Glomerular visceral epithelial cell (primary cell): ENCODE data around the gene MBOAT2.

Experiments used
- DNase-seq: peaks from one replicate; pipeline ENCODE4 v3.0.0-alpha.2; 2016; ENCODE audit errors: extremely low spot score

MBOAT2 gene

DNA sequence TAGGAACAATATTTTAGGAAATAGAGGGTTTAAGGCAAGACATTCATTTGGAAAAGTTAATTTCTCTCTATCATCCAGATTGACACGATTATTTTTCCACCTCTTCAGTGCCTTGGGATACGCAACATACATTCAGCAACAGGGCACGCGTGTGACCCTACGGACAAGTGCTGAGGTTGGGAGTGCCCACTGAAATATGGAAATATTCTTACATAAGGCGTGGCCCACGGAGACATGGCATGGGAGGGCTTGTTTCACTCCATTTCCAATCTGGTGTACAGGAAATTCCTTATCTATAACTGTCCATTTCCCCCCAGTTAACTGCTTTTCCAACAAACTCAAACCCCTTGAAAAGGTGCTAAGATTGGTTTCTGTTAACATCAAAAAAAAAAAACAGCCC lies 145.2 kb downstream of the MBOAT2 start:
- DNase-seq, result no peak

DNA sequence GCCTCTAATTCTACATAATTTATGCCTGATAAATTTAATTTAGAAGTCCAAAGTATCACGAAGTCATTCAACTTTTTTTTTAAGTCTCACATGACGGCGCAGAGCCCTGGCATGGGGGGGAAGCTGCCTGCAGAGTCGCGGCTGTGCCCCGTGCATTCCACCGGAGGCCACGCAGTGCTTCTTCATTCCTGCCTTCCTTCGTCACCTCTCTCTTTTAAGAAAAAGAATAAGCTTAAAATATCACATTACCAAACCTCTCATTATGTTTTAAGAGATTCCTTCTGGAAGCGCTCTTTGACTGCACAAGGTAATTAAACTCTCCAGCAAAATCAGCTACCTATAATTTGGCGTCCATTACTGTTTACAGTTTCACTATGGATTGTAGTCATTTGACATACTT lies 145.8 kb downstream of the MBOAT2 start:
- DNase-seq, result peak; percentile 68

DNA sequence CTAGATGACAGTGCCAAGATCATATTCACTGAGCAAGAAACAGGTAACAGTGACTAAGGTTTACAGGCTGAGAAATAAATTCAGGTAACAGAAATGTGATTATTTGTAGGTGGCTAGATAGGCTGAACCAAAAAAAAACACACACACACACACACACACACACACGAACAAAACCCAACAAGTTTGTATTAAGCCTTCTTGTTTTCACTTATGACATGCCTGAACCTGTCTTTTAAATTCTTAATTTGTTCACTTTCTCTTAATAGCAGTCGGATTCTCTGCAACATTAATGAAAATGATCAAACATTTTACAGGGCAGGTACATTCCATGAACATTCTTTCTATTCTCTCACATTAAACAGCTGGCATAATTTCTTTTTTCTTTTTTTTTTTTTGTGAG lies 147.3 kb downstream of the MBOAT2 start:
- DNase-seq, result no peak

DNA sequence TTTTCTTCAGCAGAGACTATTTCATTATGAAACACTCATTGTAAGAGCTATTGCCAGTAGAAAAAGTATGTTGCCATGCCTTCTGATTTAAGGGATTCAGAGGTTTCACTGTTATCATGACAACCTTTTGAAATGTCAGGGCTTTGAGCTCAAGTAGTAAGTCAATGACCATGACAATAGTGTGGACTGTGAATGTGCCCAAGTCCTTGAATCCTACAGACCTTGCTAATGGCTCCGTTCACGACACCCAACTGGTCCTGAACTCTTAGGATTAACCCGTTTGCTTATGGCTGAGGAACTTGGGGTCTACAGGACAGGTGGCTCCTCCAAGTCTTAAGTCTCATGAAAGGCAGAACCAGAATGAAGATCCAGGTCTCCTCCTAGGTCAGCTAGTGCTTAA lies 148.5 kb downstream of the MBOAT2 start:
- DNase-seq, result no peak

DNA sequence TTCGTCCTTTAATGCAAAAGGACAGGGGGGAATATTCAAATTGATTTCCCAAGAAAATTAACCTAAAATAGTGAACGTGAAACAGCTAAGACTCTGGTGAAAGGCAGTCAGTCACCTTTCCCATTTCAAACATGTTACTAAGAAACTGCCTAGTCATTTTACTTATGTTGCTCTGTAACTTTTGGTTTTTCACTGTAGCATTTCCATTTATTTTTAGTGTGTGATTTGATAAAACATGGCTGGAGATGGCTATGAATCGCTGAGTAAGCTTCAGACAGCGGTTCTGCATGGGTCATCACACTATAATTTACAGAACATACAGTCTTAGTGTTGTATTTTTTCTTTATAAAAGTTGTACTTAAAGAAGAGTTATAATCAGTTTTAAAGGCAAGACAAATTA lies 150.1 kb downstream of the MBOAT2 start:
- DNase-seq, result no peak

DNA sequence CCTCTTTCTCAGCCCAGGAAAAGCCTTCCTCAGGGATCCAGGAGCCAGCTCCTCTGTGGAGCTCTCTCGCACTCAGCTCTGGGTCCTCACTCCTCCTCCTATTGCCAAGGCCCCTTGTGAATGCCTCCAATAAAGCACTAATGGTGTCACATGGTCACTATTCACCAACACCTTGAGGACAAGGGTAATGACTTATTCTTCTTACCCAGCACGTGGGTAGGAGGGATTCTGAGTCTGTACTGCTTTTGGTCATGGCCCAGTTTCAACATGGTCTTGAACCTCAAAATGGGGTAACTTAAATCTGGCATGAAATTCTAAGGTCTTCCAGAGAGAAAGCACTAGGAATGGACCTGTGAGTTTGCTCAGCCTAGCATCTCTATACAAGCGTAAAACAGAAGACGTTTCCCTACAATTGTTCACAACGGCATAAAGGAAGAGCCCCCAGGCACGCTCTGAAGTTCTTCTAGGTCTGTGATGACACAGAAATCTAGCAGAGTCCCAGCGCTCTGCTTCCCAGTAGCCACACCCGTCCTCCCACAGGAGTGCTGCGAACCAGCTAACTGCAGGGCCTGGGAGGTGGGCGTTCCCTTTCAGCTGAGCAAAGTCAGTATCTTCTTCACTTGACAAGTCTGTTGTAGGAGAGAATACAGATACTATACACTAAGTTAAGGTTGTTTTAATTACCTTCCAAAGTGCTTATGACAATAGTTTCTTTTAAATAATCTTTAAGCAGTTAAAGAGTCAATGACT lies 151.5 kb downstream of the MBOAT2 start:
- DNase-seq, result no peak

DNA sequence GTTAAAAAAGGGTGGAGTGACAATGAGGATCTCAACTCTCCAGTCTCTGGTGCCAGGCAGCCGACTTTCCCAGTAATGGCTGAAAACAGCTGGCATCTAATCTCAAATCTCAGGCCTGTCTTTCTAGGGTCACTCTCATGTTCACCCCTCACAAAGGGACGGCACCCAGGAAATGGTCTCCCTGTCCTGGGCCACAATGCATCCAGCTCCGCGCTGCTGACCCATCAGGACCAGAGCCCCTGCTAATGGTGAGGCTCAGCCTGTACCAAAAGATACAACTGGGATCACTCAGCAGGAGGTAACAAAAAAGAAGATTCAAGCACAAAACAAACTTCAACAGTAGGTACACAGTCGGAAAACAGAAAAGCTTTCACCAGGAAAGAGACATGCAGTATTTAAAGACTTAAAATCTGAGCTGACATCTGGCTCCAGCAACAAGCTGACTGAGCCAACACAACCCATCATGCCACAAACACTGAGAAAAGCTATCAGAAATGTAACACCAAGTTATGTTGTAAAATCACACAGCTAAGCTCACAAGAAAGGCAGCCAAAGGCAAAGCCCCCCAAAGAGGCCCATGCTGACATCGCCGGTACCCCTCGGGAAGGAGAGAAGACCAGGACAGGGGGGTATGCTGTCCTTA lies 152.5 kb downstream of the MBOAT2 start:
- no peak for DNase-seq

DNA sequence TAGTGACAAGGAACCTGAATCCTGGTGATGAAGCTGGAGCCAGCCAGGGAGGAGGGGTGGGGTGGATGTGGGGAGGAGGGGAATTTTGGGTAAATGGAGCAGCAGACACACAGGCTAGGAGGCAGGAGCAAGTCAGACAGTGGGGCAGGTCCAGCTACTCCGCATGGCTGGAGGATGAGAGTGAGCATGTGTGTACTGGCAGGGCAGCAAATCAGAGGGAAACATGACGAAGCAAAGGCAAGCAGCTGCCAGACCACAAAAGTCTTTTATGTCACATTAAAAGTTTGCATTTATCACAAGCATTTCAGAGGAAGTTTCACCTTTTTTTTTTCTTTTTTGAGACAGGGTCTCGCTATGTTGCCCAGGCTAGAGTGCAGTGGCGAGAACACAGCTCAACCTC lies 154.2 kb downstream of the MBOAT2 start:
- peak; percentile 18 for DNase-seq

DNA sequence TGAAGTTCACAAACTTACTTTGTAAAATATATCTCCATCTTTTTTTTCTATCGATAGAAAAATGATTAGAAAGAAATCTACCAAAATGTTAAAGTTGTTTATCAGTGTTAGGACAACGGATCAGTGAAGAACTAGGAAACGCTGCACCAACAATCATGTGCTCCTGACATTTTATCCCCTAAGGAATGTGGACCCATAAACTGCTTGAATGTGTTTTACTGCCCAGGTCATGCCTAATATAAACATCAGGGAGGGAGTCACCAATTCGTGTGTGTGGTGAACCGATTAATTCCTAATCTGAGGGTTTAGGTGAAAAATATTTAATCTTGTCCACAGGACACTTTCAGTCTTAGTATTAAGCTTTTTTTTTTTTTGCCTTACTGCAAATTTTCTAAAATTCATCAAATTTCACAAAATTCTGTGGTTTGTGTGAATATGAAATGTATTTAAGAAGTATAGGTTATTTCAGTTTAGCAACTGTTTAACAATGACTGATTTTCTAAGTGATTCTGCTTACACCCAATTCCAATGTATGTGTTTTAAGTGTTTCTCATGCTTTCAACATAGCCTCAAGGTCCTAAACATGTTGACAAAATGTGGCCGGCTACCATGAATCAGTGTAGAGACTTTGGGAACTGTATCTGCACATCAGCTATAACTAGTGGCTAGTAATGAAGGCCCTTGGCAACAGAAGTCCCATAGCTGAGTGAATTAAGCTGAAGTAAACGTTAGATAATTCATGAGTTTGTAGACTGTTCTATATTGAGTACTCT lies 155.0 kb downstream of the MBOAT2 start:
- no peak for DNase-seq

DNA sequence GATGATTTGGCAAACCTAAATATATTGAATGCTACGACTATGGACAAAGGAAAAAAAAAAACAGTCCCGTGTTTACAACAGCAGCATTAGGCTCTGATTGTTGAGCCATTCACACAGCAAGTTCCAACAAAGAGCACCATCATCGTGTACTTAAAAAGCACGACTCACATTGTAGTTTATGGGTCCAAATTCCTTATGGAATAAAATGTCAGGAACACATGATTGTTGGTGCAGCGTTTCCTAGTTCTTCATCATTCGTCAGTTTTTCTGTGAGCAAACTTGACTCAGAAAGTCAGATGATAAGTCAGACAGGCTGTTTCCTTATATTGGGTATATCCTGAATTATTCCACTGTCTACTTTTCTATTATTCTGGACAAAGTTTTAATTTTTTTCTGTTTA lies 156.1 kb downstream of the MBOAT2 start:
- no peak for DNase-seq

DNA sequence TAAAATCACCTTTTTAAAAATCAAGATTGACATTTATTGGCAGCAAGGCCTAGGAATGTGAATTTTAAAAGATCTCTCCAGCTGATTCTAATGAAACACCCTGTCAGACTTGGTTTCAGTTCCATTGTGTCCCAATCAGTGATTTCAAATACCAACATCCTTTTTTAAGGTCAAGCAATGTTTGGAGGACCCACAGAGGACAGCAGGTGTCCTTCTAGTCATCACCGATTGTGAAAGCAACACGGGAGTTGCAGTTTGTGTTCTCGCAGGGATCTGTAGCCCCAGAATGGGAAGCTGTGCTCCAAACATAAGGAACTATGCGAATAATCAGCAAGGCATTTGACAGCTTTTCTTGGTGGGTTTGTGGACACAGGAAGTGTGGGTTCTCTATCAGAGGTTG lies 161.6 kb downstream of the MBOAT2 start:
- no peak for DNase-seq

DNA sequence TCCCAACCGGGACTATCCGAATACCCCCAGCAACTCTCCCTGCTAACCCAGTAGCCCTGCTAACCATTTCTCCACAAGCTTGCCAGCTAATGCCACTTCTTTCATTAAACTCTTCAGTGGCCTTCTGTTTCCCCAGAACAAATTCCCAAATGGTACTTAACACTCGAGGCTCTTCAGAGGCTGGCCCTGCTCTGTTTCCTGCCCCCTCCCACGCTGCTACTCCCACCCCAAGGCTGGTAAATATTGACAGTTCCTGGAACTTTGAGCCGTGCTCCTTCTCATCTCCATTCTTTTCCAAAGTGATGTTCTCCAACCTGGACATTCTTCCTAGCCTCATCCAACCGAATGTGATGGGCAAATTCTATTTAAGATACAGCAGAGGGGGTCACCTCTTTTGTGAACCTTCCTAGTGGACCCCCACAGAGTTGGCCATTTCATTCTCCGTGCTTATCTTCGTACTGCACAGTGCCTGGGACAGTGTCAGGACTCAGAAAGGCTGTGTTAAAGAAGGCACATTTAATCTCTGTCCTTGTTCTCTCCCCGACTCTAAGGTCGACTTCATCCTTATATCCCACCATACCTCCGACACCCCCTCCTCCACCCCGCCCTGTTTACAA lies 162.9 kb downstream of the MBOAT2 start:
- DNase-seq, result no peak

DNA sequence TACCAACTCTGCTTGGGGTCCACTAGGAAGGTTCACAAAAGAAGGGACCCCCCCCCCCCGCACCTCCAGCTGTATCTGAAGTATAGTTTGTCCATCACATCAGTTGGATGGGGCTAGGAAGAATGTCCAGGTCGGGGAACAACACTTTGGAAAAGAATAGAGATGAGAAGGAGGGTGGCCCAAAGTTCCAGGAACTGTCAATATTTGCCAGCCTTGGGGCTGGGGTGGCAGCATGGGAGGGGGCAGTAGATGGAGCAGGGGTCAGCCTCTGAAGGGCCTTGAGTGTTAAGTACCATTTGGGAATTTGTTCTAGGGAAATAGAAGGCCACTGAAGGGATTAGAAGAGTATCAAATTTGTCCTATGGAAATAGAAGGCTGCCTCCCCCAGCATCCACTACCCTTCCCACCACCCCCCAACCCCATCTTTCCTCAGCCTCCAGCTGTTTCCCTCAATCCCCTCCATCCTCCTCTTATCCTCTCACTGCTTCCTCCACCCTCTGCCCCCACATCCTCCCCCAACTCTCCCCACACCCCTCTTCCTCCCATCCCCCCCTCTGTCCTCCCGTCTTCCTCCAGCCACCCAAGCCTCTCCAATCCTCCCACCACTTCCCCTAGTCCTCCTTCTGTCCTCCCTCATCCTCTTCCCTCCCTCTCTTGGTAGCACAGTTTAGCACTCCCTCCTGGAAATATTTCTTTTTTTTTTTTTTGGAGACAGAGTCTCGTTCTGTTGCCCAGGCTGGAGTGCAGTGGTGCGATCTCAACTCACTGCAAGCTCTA lies 164.1 kb downstream of the MBOAT2 start:
- no peak for DNase-seq

DNA sequence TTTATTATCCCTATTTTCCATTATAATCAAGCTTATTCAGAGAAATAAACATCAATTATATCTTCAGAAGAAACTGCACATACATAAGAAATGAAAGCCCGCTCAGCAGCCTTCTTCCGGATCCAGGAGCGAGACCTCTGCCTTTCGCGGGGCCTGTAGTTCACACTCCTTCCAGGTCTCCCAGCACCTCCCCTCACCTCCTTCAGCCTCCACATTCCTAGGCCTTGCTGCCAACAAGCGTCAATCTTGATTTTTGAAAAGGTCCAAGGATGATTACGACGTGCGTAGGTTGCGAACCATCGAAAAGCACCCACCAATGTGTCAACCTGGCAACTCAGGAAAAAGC lies 165.7 kb downstream of the MBOAT2 start:
- no peak for DNase-seq

DNA sequence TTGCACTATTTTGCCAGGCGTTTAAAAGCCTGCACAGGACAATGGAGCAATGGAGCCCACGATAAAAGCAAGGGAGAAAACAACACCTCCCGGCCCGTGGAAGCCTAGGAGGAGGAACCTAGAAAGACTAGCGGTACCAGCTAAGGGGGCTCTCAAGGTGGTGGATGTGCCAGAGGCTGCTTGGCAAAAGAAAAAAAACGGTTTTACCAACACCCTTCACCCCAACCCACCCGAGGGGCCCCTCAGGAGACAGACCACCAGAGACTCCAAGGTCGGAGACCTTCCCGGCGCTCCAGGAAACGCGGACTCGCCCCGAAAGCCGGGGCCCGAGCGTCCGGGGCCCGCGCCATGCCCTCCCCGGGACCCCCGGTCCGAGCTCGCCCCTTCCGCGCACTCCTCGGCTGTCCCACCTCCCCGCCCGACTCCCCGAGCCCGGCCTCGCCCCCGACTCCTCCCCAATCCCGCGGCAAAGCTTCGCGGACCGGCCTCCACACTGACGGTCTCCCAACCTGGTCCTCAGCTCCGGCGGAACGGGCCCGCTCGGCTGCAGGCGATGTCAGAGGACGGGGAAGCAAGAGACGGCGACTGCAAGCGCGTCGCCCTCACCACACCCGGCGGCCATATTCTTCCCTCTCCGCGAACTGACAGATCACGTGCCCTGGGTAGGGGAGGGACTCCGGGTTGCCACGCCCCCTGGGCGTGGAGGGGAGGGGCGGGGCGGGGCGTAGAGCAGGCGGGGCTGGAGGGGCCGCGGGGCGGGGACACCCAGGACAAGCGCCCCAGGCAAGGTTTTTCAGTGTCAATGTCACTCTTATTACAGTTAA lies 166.3 kb downstream of the MBOAT2 start, which contains the start of gene KIDINS220:
KIDINS220 (minus strand) TSS at position 643 of the 824 bp plus-strand sequence. CDS start 10,520 bp downstream, outside the sequence.
- peak; percentile 84 for DNase-seq

DNA sequence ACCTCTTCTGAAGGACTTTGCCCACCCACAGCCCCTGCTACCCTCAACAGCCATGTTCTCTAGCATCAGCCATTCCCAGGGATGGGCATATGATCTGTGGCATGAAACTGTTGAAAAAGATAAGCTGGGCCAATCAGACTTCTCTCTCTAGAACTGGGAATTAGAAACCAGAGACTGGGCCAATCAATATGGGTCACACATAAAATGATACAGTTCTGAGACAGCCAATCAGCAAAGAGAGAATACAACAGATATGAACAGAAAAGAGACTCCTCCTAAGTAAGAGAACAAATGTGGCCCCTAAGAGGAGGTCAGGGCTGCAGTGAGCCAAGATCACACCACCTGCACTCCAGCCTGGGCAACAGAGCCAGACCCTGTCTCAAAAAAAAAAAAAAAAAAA lies 168.2 kb downstream of the MBOAT2 start:
- no peak for DNase-seq

DNA sequence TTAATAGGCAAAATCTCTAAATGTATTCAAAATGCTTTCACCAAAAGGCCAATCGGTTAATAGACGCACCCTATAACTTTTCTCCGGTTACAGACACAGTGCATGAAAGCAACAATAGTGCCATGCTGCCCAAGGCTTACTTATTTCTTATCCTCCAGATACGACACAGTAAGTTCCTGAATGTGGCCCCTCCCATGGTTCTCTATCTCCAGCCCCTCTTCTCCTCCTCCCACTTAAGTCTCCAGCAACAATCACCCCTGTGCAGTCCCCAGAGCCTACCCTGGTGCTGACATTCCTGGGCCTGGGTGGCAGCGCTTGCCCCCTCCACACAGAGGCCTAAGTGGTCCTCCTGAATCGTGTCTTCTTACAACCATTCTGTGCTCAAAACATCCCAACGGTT lies 169.6 kb downstream of the MBOAT2 start:
- no peak for DNase-seq

DNA sequence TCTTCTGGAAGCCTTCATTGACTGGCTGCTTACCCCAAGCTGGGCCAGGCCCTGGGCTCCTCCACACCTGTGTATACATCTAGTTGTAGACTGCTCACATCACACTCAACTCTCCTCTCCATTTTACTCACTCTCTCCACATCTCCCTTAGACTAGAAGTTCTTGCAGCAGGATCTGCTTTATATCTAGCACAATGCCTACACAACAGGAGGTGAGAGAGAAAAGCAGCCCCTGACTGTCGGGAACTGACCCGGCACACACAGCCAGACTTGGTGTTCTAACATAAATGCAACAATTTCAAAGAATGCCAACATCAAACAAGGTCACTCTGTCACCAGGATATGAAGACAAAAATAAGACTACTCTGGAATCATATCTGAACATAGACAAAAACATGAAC lies 172.0 kb downstream of the MBOAT2 start:
- no peak for DNase-seq

DNA sequence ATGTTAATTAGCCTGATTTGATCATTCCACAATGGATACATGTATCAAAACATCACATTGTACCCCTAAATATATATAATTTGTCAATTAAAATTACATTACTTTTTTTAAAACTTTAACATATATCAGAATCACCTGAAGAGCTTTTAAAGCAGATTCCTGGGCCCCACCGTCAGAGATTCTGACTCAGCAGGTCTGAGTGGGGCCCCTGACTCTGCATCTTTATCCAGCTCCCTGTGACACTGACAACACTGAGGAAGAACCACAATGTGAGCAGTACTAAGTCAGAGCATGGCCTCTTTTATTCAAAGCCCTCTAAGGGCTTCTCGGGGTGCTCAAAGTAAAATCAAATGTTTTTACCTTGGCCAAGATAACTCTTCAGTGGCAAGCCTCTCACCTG lies 175.8 kb downstream of the MBOAT2 start:
- DNase-seq, result no peak

DNA sequence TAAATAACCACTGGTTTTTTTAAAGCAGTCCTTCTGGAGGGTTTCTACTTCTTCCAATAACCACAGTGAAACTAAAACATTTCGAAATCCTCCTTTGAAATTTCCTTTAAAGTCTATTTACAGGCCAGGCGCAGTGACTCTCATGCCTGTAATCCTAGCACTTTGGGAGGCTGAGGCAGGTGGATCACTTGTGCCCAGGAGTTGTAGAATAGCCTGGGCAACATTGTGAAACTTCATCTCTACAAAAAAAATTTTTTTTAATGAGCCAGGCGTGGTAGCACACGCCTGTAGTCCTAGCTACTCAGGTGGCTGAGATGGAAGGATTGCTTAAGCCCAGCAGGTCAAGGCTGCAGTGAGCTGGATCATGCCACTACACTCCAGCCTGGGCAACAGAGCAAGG lies 181.3 kb downstream of the MBOAT2 start:
- DNase-seq, result no peak
